Urothelium cell line (cell line): Measurements from ENCODE around the gene MBP.

Experiments used
- DNase-seq: peaks from one replicate; pipeline ENCODE4 v3.0.0; 2011; ENCODE audit warnings: low spot score, mixed read lengths
- FAIRE-seq: peaks from 2 replicates; lab custom pipeline; 2011; peaks lifted over from hg19 to GRCh38; lab: Jason Lieb, UNC

MBP gene

DNA sequence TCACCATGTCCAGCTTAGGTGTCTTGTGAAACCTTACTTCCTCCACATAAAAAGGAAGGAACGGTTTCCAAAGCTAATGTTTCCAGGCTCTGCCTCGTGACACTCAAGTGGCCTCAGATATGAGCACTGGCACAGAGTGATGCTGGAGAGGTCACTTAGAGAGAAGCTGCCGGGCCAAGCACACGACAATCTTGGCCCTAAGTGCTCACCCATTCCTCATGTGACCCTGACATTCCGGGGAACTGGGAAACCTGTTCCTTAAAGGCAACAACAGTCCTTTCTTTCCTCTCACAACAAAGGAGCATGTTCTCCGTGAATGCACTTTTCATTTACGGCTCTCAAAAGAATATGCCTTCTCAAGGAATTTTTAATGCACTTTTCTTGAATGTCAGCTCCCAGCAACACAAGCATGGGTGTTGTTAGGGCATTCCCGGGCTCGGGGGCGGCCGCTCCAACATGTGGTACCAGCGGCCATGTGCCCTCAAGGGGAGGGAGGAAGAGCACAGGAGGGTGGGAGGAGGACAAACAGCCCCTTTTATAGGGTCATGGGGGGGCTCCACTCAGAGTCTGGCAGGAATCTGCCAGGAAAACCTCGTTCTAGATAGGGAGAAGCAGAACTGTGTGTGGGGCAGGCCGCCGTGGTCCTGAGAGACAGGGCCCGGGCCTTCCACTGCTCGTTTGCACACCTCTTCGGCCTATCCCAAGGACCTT is 118.6 kb downstream of the MBP start:
- FAIRE-seq: no peak

GRCh38 chr18:77012806-77013541 is 119.6 kb downstream of the MBP start:
- FAIRE-seq (no peak), DNase-seq (no peak)

More for the DNA sequence above, 118.6 kb downstream of the MBP start:
- DNase-seq: no peak

DNA sequence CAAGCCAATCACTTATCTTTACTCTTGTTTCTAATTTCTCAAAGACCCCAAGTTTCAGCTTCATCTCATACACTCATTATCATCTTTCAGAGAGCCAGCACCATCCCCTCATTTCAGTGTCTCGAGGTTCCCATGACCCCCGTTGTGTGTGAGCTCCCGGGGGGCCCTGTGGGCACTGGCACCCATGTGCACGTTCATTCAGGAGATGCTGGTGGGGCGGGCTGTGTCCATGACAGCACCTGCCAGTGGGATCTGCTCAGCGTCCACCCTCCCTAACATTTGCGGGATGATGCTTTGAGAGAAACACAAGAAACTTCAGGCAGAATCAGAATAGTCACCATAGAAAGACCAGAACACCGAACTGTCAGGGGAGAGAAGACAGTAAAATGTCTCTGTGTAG is 120.5 kb downstream of the MBP start:
- DNase-seq (no peak), FAIRE-seq (no peak)

DNA sequence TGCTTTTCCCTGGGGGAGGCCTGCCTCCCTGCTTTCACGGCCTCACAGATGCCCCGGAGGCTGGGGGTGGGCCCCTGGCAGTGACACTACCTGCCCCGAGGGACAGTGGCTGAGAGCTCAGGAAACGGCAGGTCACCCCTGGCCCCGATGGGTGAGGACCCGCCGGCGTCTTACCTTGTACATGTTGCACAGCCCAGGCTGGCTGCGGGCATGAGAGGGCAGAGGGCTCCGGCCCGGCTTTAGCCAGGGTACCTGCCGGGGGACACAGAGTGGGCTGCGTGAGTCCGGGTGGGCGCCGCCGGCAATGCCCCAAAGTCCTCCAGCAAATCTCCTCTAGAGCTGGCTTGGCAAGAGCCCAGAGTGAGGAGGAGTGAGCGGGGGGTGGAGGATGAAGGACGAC is 122.9 kb downstream of the MBP start:
- FAIRE-seq (no peak), DNase-seq (no peak)

- no peak for DNase-seq
- FAIRE-seq: no peak
These were observed 123.8 kb downstream of the MBP start for GRCh38 chr18:77008576-77009315.

DNA sequence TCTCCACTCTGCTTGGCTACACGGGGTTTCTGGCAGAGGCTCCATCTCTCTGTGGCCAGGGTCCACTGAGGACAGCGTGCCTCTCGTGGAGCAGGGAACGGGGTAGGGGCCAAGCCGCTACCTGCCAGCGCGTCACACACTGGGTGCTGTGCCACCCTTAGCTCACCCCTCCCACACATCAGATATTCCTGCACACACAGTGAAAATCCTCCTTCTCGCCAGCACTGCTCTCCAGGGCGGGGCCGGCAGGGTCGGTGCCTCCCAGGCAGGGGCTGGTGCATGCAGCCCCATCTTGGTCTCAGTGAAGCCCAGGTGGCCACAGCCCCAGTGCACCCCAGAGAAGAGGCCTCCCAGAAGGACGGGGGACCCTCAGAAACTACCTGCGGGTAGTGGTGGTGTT is 124.6 kb downstream of the MBP start:
- FAIRE-seq: no peak
- DNase-seq: no peak

DNA sequence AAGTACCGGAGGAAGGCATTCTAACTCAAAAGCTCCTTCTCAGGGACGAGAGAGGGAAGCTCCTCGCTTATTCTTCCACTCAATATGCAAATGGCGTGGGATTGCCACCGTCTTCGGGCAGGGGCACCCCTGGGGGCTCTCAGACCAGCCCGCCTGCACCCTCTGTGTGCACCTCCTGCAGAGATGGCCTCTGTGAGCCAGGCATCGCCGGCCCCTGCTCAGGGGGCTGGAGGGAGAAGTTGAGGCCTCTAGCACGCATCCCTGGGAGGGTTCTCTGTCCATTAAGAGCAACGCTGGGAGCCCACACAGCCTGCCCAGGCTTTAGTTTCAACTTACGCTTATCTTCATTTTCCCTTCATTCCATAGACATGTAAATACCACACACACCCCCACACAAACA is 125.3 kb downstream of the MBP start:
- DNase-seq (no peak), FAIRE-seq (no peak)

DNA sequence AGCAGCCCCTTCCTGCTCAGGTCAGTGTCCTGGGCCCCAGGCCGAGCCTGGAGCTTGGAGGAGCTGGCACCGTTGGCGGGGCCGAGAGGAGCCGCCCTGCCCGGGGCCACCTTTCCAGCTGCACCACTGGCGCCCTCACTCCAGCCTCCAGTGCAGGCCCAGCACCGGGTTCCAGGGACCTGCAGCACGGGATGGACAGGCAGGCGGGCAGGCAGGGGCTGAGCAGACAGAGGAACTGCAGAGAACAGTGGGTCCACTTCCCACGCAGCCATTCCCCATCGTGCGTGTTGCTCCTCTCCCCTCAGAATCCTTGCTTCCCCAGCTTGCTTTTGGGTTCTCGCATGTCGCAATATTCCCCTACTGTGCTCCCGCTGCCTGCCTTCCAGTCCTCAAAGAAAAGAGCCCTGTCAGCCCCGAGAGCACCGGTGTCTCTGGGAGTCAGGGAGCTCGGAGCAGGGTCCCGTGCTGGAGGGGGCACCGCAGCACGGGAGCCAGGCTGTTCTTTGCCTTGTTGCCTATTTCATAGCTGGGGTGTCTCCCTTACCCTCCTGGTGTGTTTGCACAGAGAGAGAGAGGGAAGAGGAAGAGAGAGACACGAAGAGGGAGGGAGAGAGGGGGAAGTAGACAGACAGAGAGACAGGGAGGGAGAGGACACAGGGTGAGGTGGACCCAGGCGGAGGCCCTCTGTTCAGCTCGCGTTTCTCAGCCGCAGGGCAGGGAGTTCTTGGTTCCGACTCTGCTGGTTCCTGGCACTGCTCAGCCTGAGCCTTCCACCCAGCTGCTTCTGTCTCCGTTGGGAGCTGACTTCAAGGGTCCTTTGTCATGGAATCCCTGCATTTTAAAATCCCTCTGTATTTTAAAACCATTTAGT is 126.0 kb downstream of the MBP start:
- no peak for DNase-seq
- FAIRE-seq: no peak

GRCh38 chr18:77005651-77006195 is 126.9 kb downstream of the MBP start:
- no peak for FAIRE-seq

DNA sequence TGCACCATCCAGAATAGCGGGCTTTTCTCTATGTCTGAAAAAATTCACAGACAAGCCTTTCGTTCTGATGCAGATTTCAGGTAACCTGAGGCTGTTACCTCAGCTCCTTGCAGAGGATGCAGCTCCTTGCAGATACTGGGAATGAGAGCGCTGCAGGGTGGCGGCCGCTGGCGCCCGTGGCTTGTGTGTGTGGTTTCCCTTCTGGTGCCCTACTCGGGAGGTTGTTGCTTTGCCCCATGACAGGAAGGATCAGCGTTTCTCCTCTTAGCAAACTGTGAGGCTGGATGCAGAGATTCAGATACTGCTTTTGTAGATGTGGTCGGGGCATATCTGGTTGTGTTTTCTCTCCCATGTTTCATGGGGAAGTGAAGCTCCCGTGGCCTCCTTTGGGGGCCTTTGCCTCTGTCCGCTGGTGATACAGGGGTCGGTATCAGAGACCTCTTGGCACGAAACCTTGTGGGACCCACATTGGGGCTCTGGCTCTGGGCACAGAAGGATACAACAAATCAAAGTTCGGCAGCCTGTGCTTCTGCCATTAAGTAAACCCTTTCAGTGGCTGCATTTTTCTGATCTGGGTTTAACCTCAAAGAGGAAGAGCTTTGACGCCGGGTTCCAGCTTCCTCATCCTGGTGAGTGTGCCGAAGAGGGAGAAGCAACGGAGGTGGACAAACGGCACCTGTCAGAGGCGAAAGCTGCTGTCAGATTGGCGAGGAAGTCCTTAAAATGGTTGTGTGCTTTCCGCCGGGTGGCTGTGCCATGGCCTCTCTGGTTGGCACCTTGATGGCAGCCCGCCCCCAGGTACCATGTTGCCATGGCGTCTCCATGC is 127.8 kb downstream of the MBP start:
- FAIRE-seq (no peak), DNase-seq (no peak)

More at GRCh38 chr18:77005651-77006195, 126.9 kb downstream of the MBP start:
- DNase-seq: no peak

DNA sequence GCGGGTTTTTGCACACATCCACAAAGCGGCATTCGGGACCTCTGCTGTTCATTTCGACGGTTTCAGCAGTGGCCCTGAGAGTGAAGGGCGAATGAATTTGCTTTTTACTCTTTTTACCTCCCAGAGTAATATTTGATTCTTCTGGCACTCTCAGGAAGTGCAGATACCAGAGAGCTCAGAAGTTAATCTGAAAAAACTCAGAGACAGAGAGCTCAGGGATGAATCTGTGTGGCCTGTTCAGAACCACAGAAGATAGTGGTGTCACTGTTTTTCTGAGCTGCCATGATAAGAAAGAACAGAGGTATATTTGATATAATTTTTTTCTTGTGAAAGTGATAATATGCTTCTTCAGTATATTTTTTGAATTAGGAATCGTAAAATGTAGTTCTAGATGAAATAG is 129.3 kb downstream of the MBP start:
- FAIRE-seq (no peak), DNase-seq (no peak)

- FAIRE-seq: no peak
- DNase-seq: no peak
These were observed 130.1 kb downstream of the MBP start for GRCh38 chr18:77002496-77002895.

GRCh38 chr18:77001979-77002378 is 130.6 kb downstream of the MBP start:
- FAIRE-seq (peak; percentile 9), DNase-seq (no peak)

DNA sequence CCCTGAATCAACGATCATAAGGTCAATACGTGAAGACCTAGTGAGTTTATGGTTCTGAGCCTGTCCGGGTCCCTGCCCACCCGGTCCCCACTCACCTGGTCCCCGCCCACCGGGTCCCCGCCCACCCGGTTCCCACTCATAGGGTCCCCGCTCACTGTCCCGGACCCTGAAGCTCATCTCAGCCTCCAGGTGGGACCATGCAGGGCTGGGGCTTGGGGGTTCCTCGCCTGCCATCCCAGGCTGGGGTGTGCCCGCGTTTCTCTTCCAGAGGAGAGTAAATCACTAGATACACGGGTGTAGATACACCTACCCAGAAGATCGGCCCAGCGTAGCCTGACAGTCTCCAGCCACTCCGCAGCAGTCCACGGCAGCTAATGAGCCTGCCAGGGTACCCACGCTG is 131.5 kb downstream of the MBP start:
- DNase-seq: no peak
- FAIRE-seq: no peak

DNA sequence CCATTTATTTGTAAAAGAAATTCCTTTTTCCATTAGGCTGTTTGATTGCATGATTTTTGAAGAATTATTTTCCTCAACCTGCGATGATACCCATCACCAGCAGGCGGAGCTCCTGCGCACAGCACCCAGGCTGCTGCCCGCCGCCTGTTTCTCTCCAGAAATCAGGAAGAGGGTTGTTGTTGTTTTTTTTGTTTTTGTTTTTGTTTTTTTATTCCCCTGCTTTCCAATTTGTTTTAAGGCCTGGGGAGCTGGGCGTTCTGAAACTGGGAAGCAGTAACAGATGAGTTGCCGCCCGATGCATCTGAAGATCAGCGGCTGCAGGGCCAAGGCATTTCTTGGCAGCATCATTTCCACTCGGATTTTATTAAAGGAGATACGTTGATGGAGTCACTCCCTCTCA is 132.1 kb downstream of the MBP start:
- FAIRE-seq: no peak
- DNase-seq: peak; percentile 67

DNA sequence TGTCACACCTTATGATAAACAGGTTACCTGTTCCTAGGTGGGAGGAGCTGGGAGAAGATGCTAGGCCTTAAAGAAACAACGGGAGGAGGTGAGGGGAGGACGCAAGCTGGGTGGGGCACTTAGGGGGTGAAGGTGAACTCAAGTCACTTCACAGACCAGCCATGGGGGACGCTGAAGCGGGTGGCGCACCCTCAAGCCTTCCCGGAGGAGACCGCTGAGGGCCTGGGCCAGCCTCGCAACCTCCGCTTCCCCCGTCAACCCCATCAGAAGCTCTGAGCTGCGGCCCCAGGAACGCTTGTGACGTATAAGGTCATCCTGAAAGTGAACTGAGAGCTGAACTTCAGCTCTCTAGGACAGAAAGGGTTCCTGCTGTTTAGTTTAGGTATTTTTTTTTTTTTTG is 133.5 kb downstream of the MBP start:
- no peak for DNase-seq
- FAIRE-seq: no peak

GRCh38 chr18:76997951-76998808 is 134.4 kb downstream of the MBP start:
- FAIRE-seq (no peak), DNase-seq (no peak)

GRCh38 chr18:76996429-76996828 is 136.2 kb downstream of the MBP start:
- DNase-seq: no peak
- no peak for FAIRE-seq

DNA sequence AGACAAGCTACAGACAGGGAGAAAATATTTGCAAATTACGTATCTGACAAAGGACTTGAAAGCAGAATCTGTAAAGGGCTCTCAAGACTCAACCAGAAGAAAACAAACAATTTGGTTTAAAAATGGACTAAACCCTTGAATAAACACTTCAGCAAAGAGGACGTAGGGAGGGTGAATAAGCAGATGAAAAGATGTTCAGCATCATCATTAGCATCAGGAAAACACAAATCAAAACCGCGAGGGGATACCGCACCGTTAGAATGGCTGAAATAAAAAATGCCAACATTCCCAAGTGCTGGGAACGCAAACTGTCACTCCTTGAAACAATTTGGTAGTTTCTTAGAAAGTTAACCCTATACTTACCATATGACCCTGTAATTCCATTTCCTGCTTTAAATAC is 136.7 kb downstream of the MBP start:
- FAIRE-seq: no peak

More for the DNA sequence above, 136.7 kb downstream of the MBP start:
- no peak for DNase-seq
